ENCODE results near the gene ADIG. TPM values are rescaled to one million over a fixed set of nuclear protein-coding genes. Genes with fewer than 3 reads are reported as not detected.
A peak's percentile ranks its signal among the peaks of the same experiment; 100 is the strongest.

ADIG gene
- total RNA-seq, 1 experiment from 2014 or later: not detected

DNA sequence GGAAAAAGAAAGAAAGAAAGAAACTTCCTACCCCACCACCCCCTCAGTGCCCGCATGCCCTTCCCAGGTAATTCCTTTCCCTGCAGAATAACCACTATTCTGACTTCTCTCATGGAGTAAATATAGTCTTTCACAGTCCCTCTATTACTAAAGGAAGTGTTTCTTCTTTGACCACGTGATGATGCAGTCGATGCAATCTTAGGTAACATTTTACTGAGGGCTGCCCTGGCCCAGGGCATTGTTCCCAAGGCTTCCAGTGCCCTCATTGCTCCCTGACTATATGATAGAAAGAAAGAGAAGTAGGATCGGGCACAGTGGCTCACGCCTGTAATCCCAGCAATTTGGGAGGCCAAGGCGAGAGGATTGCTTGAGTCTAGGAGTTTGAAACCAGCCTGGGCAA is 49.7 kb downstream of the ADIG start:
- DNase-seq (ENCODE audit: low spot score): no peak

DNA sequence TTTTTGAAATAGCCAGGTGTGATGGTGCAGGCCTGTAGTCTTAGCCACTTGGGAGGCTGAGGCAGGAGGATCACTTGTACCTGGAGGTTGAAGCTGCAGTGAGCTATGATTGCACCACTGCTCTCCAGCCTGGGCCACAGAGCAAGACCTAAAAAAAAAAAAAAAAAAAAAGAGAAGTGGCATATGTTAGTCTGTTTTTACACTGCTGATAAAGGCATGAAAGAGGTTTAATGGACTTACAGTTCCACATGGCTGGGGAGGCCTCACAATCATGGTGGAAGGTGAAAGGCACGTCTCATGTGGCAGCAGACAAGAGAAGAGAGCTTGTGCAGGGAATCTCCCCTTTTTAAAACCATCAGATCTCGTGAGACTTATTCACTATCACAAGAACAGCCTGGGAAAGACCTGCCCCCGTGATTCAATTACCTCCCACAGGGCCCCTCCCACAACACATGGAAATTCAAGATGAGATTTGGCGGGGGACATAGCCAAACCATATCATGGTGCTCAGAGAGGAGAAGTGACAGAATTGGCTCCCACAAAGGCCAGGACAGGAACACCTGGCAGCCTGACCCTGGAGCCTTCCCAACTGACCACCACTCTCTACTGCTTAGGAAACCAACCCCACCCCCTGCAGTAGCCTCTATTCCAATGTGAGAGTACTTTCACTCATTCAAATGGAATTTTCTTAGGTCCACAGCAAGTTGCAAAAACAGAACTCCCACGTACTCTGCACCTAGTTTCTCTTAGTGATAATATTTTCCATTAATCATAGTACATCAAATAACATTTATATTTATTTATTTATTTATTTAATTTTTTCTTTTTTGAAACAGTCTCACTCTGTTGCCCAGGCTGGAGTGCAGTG is 50.4 kb downstream of the ADIG start:
- DNase-seq (ENCODE audit: low spot score): no peak

DNA sequence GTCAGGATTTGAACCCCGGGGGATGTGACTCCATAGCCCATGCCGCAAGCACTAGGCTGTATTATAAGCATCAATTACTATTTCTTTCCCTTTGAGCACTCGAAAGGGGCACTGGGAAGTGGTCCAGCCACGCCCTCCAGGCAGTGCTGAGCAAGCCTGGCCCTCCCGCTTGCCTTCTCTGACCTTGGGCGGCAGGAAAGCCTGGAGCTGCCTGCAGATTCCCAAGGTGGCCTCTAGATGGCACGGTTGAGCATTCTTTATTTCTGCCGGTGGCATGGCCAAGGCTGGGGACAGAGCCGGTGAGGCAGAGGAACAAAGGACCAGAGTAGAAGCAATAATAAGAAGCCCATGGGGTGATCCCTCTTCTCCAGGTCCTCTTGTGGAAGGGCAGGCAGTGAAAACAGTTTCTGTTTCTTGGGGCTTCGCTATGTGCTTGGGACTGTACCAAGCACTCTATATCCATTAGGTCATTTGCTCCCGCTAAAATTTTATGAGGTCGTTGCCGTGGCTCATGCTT is 52.6 kb downstream of the ADIG start:
- peak; percentile 86 for DNase-seq (ENCODE audit: low spot score)

DNA sequence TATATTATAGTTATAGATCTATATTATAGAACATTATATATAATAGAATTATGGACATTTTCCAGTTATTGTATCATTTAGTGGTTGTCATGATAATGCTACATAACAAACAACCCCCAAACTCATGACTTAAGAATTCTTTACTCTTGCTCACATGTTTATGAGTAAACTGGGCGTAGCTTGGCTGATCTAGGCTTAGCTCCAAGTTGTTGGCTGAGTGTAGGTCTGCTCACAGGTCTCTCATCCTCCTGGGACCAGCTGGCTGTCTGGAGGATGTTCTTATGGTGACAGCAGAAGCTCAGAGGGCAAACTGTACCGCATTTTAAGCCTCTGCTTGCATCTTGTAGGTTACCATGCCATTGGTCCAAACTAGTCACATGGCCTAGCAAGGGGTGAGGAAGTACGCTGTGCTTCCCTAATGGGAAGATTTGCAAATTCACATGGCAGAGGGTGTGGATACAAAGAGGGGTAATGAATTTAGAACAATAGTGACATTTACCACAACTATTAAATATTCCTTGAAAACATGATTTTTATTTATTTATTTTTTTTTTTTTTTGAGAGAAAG is 54.8 kb downstream of the ADIG start:
- no peak for DNase-seq (ENCODE audit: low spot score)

Other genes with a start within 250 kb of the ADIG start
- gene LBP, start 234.7 kb upstream of the ADIG start, total RNA-seq (2014; rRNA removed; shearing (Covaris generic)): 0.28 TPM in 1 of 2 replicates, not detected in the other
- gene SNHG17, start 145.9 kb upstream of the ADIG start, total RNA-seq (2014; rRNA removed; shearing (Covaris generic)): 54.7 and 58.4 TPM in 2 replicates
- gene RALGAPB, start 108.4 kb upstream of the ADIG start, total RNA-seq (2014; rRNA removed; shearing (Covaris generic)): 18.4 and 20.0 TPM in 2 replicates
- gene ARHGAP40, start 20.6 kb downstream of the ADIG start, total RNA-seq (2014; rRNA removed; shearing (Covaris generic)): 0.05 TPM in 1 of 2 replicates, not detected in the other
- gene SLC32A1, start 143.3 kb downstream of the ADIG start, total RNA-seq (2014; rRNA removed; shearing (Covaris generic)): not detected in 2 replicates
- 21.0 and 21.4 TPM in 2 replicates for gene ACTR5, start 167.3 kb downstream of the ADIG start, total RNA-seq (2014; rRNA removed; shearing (Covaris generic))
- gene PPP1R16B, start 224.5 kb downstream of the ADIG start, total RNA-seq (2014; rRNA removed; shearing (Covaris generic)): not detected in 2 replicates